HEK293 (cell line): ENCODE data around the gene SLC41A1.

ENCODE experiments used
- GLIS2 ChIP-seq: fragments of 450-650 bp; formaldehyde crosslinking; IDR thresholded peaks from 2 replicates; pipeline ENCODE4 v1.5.1; 2016; ENCODE audit warnings: missing biosample characterization, missing genetic modification characterization
- KLF7 ChIP-seq: fragments of 450-650 bp; formaldehyde crosslinking; IDR thresholded peaks from 2 replicates; pipeline ENCODE4 v1.5.1; 2016; ENCODE audit warnings: missing biosample characterization, missing genetic modification characterization, borderline replicate concordance
- PATZ1 ChIP-seq: fragments of 450-650 bp; formaldehyde crosslinking; IDR thresholded peaks from 2 replicates; pipeline ENCODE4 v1.5.1; 2016; ENCODE audit warnings: missing biosample characterization, missing genetic modification characterization
- SCRT1 ChIP-seq: fragments of 450-650 bp; formaldehyde crosslinking; IDR thresholded peaks from 2 replicates; pipeline ENCODE4 v1.5.1; 2016; ENCODE audit warnings: missing biosample characterization, missing genetic modification characterization, borderline replicate concordance
- ZFHX2 ChIP-seq: fragments of 450-650 bp; formaldehyde crosslinking; conservative IDR thresholded peaks from 2 replicates; pipeline ENCODE4 v1.5.1; 2016; ENCODE audit warnings: missing biosample characterization, missing genetic modification characterization
- ZNF324 ChIP-seq: fragments of 450-650 bp; formaldehyde crosslinking; IDR thresholded peaks from 2 replicates; pipeline ENCODE4 v1.5.1; 2016; ENCODE audit warnings: missing biosample characterization, missing genetic modification characterization
- ZNF335 ChIP-seq: fragments of 450-650 bp; formaldehyde crosslinking; conservative IDR thresholded peaks from 2 replicates; pipeline ENCODE4 v1.5.1; 2016; ENCODE audit warnings: missing biosample characterization, missing genetic modification characterization
- ZNF521 ChIP-seq: fragments of 450-650 bp; formaldehyde crosslinking; IDR thresholded peaks from 2 replicates; pipeline ENCODE4 v1.5.1; 2017; ENCODE audit warnings: missing biosample characterization, mild to moderate bottlenecking, missing genetic modification characterization
- ZNF610 ChIP-seq: fragments of 450-650 bp; formaldehyde crosslinking; IDR thresholded peaks from 2 replicates; pipeline ENCODE4 v1.5.1; 2016; ENCODE audit warnings: missing biosample characterization, missing genetic modification characterization, borderline replicate concordance
- ZNF629 ChIP-seq: fragments of 450-650 bp; formaldehyde crosslinking; IDR thresholded peaks from 2 replicates; pipeline ENCODE4 v1.5.1; 2017; ENCODE audit warnings: missing biosample characterization, missing genetic modification characterization
- ZNF654 ChIP-seq: fragments of 450-650 bp; formaldehyde crosslinking; IDR thresholded peaks from 2 replicates; pipeline ENCODE4 v1.5.1; 2016; ENCODE audit warnings: low read depth, missing biosample characterization, missing genetic modification characterization
- ZNF830 ChIP-seq: fragments of 450-650 bp; IDR thresholded peaks from 2 replicates; pipeline ENCODE4 v1.5.0; 2018; ENCODE audit warnings: missing biosample characterization, missing genetic modification characterization, low read depth, mild to moderate bottlenecking, moderate library complexity
- TF ChIP-seq, protein P1 (sequence below): fragments of 450-650 bp; formaldehyde crosslinking; conservative IDR thresholded peaks from 2 replicates; pipeline ENCODE4 v1.5.1; 2016; ENCODE audit warnings: low read depth, missing biosample characterization, missing genetic modification characterization
- TF ChIP-seq, protein P2 (sequence below): fragments of 450-650 bp; formaldehyde crosslinking; IDR thresholded peaks from 2 replicates; pipeline ENCODE4 v1.5.1; 2016; ENCODE audit warnings: missing biosample characterization, missing genetic modification characterization

The SLC41A1 gene

DNA sequence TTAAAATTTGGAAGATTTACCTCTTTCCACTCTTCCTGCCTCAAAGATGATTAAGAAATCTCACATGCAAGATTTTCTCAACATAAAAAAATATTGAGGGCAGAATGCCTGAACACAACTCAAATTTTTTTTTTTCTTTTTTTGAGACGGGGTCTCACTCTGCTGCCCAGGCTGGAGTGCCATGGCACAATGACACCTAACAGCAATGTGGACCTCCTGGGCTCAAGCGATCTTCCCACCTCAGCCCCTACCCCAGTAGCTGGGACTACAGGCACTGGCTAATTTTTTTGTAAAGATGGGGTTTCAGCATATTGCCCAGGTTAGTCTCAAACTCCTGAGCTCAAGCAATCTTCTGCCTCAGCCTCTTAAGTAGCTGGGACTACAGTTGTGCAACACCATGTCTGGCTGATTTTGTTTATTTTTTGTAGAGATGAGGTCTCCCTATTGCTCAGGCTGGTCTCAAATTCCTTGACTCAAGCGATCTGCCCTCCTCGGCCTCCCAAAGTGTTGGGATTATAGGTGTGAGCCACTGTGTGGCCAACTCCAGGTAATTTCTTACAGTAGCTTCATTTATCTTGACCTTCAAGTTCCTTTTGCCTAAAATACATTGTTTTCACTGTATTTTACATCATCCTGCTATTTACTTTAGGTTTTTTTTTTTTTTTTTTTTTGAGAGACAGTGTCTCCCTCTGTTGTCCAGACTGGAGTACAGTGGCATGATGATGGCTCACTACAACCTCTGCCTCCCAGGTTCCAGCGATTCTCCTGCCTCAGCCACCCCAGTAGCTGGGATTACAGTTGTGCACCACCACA lies 73.4 kb downstream of the SLC41A1 start (continued):
- TF ChIP-seq ZNF654 (tag by site-specific recombination) (peak; percentile 31), SCRT1 (tag by site-specific recombination) (no peak), GLIS2 (tag by site-specific recombination) (no peak), ZNF629 (tag by site-specific recombination) (peak; percentile 46), ZNF521 (tag by site-specific recombination) (no peak), ZNF335 (tag by site-specific recombination) (0 out of 2 replicates have a peak, but pooled peaks have one; percentile 19), ZNF610 (no peak), ZFHX2 (tag by site-specific recombination) (no peak), ZNF324 (tag by site-specific recombination) (peak; percentile 48; the same call in 1 of the 2 replicates), ZNF830 (no peak), PATZ1 (tag by site-specific recombination) (0 out of 2 replicates have a peak, but pooled peaks have one; percentile 12), KLF7 (tag by site-specific recombination) (no peak)
- TF ChIP-seq, protein P1, sequence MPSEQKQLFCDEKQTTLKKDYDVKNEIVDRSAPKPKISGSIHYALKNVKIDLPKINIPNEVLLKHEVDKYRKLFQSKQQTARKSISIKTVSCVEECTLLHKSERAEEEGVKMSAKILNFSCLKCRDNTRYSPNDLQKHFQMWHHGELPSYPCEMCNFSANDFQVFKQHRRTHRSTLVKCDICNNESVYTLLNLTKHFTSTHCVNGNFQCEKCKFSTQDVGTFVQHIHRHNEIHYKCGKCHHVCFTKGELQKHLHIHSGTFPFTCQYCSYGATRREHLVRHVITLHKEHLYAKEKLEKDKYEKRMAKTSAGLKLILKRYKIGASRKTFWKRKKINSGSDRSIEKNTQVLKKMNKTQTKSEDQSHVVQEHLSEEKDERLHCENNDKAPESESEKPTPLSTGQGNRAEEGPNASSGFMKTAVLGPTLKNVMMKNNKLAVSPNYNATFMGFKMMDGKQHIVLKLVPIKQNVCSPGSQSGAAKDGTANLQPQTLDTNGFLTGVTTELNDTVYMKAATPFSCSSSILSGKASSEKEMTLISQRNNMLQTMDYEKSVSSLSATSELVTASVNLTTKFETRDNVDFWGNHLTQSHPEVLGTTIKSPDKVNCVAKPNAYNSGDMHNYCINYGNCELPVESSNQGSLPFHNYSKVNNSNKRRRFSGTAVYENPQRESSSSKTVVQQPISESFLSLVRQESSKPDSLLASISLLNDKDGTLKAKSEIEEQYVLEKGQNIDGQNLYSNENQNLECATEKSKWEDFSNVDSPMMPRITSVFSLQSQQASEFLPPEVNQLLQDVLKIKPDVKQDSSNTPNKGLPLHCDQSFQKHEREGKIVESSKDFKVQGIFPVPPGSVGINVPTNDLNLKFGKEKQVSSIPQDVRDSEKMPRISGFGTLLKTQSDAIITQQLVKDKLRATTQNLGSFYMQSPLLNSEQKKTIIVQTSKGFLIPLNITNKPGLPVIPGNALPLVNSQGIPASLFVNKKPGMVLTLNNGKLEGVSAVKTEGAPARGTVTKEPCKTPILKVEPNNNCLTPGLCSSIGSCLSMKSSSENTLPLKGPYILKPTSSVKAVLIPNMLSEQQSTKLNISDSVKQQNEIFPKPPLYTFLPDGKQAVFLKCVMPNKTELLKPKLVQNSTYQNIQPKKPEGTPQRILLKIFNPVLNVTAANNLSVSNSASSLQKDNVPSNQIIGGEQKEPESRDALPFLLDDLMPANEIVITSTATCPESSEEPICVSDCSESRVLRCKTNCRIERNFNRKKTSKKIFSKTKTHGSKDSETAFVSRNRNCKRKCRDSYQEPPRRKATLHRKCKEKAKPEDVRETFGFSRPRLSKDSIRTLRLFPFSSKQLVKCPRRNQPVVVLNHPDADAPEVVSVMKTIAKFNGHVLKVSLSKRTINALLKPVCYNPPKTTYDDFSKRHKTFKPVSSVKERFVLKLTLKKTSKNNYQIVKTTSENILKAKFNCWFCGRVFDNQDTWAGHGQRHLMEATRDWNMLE (tag by site-specific recombination): no peak
- TF ChIP-seq, protein P2, sequence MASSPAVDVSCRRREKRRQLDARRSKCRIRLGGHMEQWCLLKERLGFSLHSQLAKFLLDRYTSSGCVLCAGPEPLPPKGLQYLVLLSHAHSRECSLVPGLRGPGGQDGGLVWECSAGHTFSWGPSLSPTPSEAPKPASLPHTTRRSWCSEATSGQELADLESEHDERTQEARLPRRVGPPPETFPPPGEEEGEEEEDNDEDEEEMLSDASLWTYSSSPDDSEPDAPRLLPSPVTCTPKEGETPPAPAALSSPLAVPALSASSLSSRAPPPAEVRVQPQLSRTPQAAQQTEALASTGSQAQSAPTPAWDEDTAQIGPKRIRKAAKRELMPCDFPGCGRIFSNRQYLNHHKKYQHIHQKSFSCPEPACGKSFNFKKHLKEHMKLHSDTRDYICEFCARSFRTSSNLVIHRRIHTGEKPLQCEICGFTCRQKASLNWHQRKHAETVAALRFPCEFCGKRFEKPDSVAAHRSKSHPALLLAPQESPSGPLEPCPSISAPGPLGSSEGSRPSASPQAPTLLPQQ (tag by site-specific recombination): peak; percentile 17; the same call in 1 of the 2 replicates
